Subcutaneous adipose tissue (tissue), 4 donors: ENCODE results near the gene MAP2K5. TPM values are rescaled to one million over a fixed set of nuclear protein-coding genes. Genes with fewer than 3 reads are reported as not detected.

ENCODE experiments used
- total RNA-seq, 4 donors: library from RNA; depleted of rRNA; stranded (reverse); fragments of >200 nt; gene quantifications; one replicate each; pipeline ENCODE4 v1.1.0, GENCODE V29; 2016
- TF ChIP-seq, protein P1 (sequence below): fragments of 450-650 bp; IDR thresholded peaks from one replicate; pipeline ENCODE4 v1.5.1; 2016; ENCODE audit warnings: low read depth, mild to moderate bottlenecking, control low read depth, antibody characterized with exemption, moderate library complexity

Gene MAP2K5
- total RNA-seq, 4 donors from 2014 or later, result 20.7 to 23.4 (median 22.3) TPM

DNA sequence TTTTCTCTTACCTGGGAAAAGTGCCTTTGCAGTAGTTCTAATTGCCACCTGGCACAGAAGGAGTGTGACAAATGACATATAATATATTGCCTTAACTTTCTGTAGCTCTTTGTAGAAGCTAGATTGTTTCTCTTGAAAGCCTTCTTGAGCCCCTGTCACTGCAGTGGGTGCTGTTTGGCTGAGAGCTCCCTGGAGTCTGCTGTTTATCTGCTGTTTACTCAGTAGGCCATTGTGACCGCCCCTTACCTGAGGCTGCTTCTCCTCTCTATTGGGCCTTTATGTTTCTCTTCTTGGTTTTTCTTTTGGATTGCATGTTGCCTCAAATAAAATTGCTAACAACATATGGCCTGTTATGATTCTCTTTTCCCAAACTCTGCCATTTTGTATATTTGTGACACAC lies 16.7 kb downstream of the MAP2K5 start:
- TF ChIP-seq, protein P1, sequence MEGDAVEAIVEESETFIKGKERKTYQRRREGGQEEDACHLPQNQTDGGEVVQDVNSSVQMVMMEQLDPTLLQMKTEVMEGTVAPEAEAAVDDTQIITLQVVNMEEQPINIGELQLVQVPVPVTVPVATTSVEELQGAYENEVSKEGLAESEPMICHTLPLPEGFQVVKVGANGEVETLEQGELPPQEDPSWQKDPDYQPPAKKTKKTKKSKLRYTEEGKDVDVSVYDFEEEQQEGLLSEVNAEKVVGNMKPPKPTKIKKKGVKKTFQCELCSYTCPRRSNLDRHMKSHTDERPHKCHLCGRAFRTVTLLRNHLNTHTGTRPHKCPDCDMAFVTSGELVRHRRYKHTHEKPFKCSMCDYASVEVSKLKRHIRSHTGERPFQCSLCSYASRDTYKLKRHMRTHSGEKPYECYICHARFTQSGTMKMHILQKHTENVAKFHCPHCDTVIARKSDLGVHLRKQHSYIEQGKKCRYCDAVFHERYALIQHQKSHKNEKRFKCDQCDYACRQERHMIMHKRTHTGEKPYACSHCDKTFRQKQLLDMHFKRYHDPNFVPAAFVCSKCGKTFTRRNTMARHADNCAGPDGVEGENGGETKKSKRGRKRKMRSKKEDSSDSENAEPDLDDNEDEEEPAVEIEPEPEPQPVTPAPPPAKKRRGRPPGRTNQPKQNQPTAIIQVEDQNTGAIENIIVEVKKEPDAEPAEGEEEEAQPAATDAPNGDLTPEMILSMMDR, result no peak

DNA sequence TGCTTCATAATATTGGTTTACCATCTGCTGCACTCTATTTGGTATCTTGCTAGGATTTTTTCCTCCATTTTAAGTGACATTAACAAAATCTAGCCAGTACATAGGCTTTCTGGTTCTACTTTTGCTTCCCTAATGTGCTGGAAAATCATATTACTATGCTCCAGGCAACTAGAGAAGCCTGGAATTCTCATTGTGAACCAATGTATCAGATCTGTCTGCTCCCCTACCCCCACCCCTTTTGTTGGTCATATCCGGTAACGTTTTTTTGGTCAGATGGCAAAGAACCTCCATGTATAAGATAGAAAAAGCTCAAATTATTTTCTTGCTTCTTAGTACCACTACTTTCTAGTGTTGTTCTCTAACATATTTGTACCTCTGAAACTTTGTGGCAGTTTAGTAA lies 17.1 kb downstream of the MAP2K5 start:
- TF ChIP-seq, protein P1, result no peak

DNA sequence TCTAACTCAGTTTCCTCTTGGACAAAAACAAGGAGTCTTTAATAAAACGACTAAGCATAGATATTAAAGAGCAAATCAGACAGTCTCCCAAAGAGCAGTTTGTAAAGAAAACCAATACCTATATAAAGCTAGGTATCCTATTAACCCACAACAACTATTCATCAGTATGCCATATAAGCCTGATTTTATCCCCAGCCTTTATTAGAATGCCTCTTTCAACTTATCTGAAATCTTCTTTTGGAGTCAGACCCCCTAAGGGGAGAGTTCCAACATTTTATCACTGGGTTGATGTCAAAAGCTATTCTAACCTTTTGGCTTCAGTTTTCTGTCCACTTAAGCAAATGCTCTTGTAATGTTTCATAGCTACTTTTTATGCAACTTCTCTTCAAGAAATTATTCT lies 17.8 kb downstream of the MAP2K5 start:
- TF ChIP-seq, protein P1, result no peak

DNA sequence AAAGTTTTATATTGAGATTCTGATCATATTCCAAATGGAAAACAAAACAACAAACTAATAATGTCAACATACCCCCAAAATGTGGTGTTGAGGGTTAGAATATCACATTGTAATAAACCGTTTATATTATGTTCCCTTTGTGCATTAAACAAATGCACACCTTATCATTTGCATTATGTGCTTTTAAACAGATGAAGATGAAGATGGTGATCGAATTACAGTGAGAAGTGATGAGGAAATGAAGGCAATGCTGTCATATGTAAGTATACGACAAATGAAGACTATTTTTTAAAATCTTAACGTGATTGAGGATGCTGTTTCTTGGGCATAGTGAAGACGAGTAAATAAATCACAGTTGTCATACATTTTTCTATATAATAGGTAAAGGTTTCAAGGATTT lies 20.6 kb downstream of the MAP2K5 start:
- TF ChIP-seq, protein P1, result no peak

- TF ChIP-seq, protein P1, result no peak
Observed at GRCh38 chr15:67564021-67564967, 21.8 kb downstream of the MAP2K5 start.

GRCh38 chr15:67564968-67565345 lies 22.5 kb downstream of the MAP2K5 start:
- TF ChIP-seq, protein P1, result no peak

DNA sequence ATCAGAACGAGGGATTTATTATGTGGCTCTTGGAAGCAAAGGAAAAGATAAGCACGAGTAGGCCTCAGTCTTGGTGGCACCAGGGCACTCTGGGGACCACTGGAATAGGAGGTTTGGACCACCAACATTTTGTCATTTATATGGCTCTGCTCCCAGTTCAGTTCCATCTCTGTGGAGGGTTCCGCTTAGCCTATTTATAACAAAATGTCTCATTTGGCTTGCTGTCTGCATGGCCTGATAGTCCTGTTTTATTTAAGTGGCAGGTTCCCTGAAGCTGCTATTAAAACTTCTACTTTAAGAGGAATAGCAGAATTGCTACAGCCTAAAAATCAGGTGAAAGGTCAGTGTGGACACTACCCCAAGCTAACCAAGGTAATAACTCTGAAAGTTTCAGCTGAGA lies 27.2 kb downstream of the MAP2K5 start:
- TF ChIP-seq, protein P1, result no peak
